Activated CD8-positive, alpha-beta memory T cell treated with anti-CD3 and anti-CD28 coated beads, Interleukin-2, amount 50 U/mL, for 24 hours (primary cell): ENCODE data around the gene KASH5.

ENCODE experiments used
- DNase-seq: peaks from one replicate; pipeline ENCODE4 v3.0.0-alpha.2; 2020; ENCODE audit errors: extremely low read depth

Gene KASH5

DNA sequence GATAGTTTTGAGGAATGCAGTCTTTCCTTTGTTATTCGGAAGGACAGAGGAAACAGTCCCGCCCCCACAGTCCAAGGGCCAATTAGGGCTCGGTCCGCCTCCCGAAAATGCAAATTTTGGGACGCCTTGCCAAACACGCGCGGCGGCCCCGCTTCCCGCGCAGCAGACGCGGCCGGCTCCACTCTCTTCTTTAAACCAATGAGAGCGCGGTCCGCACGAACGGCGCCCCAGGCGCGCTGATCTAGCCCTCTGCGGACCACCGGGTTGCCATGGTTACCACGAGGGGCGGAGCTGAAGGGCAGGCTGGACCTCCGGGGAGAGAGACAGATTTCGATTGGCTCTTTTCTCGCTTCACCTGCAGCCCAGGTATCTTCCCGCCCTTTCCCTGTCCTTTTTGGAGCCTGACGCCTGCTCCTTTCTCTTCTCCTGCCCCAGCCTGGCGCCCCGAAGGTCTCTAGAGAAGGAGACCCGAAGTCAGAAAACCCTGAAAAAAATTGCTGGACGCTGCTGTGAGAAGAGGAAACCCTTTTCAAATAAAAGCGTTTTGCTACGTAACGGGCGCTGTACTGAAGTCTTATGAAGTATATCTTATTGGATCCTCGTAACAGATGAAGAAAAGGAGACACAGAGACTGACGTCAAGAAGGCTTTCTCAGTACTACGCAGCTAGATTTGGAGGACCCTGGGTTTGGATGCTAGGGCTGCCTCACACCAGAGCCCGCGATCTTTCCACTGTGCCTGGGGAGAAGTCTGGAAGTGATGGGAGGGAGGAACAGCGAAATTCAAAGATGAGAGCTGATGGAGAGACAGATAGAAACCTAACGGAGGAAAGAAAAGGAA lies 33.2 kb downstream of the KASH5 start:
- DNase-seq, result no peak

- DNase-seq, result no peak
Observed at GRCh38 chr19:49421878-49422202, 33.8 kb downstream of the KASH5 start.

- DNase-seq, result no peak
Observed at GRCh38 chr19:49422407-49423070, 34.5 kb downstream of the KASH5 start.

DNA sequence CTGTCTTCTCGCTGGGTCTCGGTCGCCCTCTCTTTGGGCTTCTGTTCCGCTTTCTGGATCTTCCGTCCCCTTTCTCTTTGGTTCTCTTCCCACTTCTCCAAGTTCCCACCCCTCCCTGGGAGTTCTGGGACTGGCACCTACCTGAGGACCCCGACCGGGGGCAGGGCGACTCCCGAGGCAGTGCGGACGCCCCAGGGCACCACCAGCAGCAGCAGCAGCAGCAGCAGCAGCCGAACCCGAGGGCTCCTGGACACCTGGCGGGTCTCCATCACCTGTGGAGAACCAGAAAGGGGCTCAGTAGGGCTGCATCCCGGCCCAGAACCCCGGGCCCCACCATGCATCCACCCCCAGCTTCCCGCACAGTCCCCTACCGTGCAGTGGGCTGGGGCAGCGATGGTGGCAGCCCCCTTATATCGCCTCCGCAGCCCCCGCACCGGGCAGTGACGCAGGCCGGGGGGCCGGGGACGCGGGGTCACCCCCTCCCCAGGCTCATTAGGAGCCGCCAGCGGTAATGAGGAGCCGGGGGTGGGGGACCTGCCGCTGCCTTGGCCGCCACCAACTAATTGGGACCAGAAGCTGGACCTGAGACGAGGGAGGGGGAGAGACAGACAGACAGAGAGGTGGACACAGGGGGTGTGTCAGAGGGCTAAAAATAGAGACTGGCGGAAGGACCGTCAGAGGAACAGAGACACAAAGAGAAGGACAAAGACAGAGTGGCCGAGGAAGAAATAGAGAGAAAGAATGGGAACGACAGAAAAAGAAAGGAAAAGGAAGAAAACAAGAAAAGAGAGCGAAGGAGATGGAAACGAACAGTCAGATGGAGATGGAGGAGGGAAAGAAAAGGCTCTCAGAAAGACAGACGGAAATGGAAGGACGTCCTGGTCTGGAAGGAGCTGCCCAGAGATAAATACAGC lies 35.3 kb downstream of the KASH5 start, which contains the start of gene PTH2:
PTH2 (minus strand) TSS at position 371 of the 914 bp plus-strand sequence; CDS start at position 269, 102 bp downstream.
- DNase-seq, result no peak

DNA sequence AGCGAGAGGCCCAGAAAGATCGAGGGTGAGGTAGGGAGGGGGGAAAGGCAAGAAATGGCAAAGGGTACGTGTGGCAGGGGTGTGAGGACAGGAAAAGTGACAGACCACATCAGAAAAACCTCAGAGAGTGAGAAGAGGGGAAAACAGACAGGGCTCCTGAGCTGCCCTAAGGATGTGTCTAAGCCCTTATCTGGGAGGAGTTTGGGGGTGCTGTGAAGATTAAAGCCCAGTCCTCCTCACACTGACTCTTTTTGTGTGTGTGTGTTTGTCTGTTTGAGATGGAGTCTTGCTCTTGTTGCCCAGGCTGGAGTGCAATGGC lies 35.9 kb downstream of the KASH5 start:
- DNase-seq, result no peak

DNA sequence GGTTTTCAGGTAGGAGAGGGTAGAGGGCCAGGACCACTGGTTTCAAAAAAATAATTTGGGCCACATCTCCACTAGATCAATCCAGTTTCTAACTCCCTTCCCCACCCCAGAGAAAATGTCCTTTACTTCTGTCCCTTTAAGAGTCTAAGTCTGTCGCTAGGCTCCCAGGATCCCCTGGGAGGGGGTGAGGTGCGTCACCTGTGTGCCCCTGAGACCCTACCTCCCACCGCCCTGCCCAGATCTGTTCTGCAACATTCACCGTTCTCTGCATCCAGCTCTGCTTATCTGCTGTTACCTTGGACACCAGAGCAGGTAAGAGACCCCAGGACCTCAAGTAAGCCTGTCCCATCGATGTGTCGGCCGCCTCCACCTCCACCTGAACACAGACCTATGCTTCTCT lies 37.1 kb downstream of the KASH5 start, which contains the start of gene GFY:
GFY (plus strand) TSS at position 211 of the 400 bp plus-strand sequence. CDS start 1,043 bp downstream, outside the sequence.
- DNase-seq, result no peak

DNA sequence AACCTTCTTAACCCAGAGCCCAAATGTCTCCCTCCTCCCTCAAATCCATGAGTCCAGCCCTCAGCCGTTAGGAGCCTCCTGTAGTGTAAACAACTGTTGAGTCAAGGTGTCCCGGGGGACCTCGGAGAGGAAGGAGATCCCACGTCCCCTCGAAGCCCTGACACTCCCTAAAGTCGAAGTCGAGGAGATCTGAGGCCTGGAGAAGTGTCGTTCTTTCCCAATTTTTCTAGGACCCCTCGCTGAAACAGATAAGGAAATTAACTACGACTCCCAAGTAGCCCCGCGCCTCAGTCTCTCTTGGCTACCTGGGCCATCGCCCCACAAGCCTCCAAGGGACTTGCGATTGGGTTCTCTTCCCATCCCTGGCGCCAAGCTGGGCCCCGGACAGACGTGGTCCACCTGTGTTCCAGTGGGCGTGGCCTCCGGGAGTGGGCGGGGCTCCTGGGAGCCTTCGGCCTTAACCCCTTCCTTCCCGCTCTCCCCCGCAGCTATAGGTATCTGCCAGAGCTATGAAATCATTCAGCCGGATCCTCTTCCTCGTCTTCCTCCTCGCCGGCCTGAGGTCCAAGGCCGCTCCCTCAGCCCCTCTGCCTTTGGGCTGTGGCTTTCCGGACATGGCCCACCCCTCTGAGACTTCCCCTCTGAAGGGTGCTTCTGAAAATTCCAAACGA lies 38.0 kb downstream of the KASH5 start:
- DNase-seq, result no peak

DNA sequence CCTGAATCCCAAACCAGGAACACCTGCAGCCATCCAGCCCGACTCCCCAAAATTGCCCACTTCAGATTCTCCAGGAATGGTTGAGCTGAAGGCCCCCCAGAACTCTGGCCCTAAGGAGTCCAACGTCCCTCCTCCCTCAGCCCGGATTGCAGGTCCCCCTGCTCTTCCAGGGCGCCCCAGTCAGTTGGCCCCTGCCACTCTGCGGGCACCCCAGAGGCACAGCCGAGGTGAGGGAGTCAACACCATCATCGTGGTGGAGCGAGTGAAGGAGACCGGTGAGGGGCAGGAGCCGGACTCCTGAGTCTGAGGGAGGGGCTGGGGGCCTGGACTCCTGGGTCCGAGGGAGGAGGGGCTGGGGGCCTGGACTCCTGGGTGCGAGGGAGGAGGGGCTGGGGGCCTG lies 39.3 kb downstream of the KASH5 start:
- no peak for DNase-seq

DNA sequence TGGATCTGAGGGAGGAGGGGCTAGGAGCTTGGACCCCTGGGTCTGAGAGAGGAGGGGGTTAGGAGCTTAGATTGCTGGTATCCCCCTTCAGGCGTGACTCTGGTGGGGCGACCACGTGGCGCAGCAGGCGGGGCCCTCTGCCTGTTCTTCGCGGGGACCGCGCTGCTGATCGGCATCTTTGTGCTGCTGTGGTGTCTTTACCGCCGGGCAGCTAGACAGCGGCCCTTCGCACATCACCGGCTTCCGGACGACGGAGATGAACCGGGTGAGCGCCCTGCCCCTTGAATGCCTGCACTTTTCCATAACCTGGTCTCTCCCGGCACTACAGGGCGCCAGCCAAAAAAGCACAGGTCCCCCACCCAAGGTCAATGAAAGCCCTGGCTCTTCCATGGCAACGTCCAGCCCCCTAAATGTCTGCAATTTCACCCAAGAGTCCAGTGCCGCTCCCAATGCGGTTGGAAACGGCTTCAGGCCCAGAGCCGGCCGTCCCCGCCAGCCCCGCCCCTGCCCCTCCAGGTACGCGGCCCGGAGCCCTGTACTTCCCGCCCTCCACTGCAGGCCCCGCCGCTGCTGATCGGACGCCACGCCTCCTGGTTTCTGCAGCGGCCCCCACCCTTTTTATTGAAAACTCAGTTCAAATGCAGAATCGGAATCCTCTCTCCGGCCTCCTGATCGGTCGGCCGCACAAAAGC lies 40.0 kb downstream of the KASH5 start:
- DNase-seq, result no peak

- DNase-seq, result no peak
Observed at GRCh38 chr19:49428547-49429451, 40.8 kb downstream of the KASH5 start.

DNA sequence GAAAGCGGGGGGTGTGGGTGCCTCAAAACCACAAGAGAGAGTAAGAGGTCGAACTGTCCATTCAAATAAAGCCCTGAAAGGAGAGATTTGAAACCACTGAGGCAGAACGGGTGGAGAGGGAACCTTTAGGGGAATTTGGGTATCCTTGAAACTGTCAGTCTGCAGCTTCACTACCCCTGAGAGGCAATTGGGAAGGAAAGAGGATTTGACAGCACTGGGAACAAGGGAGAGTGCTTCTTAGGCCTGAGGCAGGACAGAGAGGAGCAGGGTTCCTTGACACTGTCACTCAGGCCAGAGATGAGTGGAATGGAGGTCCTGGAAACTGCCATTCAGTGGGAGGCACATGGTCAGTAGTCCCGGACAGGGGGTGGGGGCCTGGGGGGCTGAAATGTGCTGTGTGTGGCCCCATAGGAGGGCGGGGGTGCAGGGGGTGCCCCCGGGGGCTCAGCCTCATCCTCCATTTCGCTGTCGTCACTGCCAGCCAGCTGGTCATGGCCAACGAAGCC lies 42.2 kb downstream of the KASH5 start:
- no peak for DNase-seq

DNA sequence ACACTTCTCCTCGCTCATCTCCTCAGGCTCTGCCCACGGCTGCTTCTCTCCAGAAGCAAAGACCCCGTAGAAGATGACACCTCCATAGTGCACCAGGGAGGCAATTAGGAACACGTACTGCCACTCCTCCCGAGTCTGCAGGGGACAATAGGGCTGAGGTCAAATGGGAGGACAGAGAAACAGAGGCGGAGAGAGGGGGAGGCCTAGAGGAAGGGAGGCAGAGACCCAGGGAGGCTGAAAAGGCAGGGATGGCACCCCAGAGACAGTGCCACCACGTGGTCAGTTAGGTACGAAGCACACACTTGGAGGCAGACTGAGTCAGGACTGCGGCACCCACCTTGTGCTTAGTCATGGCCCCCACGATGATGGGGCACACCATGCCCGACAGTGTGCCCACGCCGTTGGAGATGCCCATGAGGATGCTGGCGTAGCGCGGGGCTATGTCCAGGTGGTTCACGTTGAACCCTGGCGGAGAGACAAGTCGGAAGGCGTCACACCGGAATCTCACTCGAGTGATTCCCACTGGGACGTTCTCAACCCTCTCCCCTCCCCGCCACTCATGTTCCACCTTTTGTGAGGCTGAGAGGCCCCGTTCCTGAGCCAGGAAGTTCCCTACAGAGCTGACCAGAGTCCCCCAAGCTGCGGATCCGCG lies 42.8 kb downstream of the KASH5 start:
- no peak for DNase-seq

DNA sequence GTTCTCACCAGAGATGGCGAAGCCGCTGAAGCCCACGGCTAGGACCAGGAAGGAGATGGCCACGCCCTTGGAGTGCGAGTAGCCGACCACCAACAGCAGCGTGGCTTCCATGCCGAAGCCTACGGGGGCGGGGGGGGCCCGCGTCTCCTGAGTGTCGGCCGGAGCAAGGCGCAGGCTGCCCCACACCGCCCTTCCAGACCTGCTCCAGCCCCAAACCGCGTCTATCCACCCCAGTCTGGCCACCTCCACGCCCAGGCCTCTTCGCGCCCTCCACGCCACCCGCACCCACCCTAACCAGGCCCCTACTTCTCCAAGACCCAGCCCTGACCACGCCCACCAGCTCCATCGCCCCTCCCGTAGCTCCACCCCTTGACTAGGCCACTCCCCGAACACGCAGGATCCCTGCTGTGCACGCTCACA lies 43.3 kb downstream of the KASH5 start:
- DNase-seq, result no peak

DNA sequence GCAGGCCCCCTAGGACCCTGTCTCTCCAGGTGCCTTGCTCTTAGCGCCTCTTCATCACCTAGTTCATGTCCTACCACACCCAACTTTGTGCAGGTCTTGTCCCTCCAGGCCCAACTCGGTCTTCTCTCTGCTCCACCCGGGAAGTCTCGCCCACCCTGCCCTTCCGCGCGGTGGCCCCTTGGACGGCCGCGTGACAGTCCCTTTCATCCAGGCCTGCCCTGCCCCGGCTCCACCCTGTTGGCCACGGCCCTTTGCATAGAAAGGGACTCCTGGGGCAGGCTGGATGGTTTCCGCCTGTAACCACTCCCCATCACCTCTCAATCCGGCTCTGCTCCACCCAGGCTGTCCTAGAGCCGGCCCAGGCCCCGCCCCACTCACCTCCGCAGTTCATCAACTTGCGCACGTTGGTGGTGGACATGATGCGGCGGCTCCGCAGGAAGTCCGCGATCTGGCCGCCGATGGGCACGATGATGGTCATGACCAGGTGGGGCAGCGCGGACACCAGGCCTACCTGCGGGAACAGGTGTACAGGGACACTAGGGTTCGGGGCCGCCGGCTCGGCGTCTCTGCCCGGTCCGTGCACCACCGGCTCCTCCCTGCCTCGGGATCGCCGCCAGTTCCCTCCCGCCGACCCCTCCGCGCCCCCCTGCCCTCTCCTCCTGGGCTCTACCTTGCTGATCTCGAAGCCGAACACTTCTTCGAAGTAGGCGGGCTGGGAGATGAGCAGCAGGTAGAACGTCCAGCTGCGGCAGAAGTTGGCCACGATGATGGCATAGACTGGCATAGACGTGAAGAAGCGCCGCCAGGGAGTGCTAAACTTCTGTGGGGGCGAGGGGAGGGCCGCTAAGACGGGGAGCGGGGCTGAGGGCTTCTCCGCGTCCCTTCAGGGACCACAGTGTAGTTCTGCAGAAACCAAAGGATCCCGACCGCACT lies 44.4 kb downstream of the KASH5 start:
- no peak for DNase-seq

DNA sequence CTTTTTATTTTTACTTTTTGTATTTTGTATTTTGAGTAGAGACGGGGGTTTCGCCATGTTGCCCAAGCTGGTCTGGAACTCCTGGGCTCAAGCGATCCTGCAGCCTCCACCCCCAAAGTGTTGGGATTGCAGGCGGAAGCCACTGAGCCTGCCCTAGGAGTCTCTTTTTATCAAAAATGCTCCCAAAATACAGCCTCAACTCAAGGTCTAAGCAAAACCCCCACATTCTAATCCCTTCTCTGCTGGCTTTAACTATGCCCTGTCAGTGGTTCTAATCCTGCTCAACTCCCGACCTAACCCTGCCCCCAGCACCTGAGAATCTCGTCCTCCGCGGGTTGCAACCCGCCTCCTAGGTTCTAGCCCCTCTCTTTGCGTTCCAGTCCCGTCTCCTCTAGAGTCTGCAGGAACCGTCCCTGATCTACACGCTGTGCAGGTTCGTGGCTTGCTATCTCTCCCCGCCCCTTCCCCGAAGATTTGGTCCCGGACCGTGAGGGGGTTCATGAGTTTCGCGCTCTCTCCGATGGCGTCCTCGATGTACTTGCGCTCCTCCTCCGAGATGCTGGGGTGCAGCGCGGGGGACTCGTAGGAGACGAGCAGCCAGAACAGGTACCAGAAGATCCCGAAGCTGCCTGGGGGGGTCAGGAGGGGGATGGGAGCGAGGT lies 45.3 kb downstream of the KASH5 start:
- DNase-seq, result no peak

- no peak for DNase-seq
Observed at GRCh38 chr19:49434907-49435583, 47.0 kb downstream of the KASH5 start.

- DNase-seq, result no peak
Observed at GRCh38 chr19:49435670-49436069, 47.6 kb downstream of the KASH5 start.
